Lung (tissue), 12 donors: Measurements from ENCODE around the gene ACLY. TPM values are rescaled to one million over a fixed set of nuclear protein-coding genes. Genes with fewer than 3 reads are reported as not detected.

Experiments
- ATAC-seq: fragments of 200-7000 bp; cut with Tn5 transposase; one replicate; pipeline ENCODE4 v1.9.1; 2020; ENCODE audit warnings: moderate number of reproducible peaks; ENCODE audit not compliant: insufficient read depth, low FRiP score
- DNase-seq, 3 donors: peaks; one replicate each; pipeline ENCODE4 v3.0.0-alpha.2; 2013 to 2017
- H3K27ac ChIP-seq, 2 donors: one replicate each; pipeline ENCODE4 v1.5.1; 2013; ENCODE audit warnings: mild to moderate bottlenecking in 2 of 2, moderate library complexity in 2 of 2, control low read depth in 1 of 2, inconsistent platforms in 1 of 2, low read depth in 1 of 2, low read length in 1 of 2
- H3K27me3 ChIP-seq, 3 donors: one replicate each; pipeline ENCODE4 v1.5.1; 2013; ENCODE audit warnings: low read length in 2 of 3; ENCODE audit not compliant: control insufficient read depth in 3 of 3, insufficient read depth in 3 of 3
- H3K36me3 ChIP-seq, 4 donors: one replicate each; pipeline ENCODE4 v1.5.1; 2013; ENCODE audit warnings: low read length in 4 of 4, mild to moderate bottlenecking in 1 of 4, moderate library complexity in 1 of 4; ENCODE audit not compliant: control insufficient read depth in 4 of 4, insufficient read depth in 4 of 4
- H3K4me1 ChIP-seq, 5 donors: one replicate each; pipeline ENCODE4 v1.5.1; 2013; ENCODE audit warnings: low read length in 5 of 5, mild to moderate bottlenecking in 2 of 5, moderate library complexity in 1 of 5; ENCODE audit not compliant: control insufficient read depth in 5 of 5, insufficient read depth in 5 of 5
- H3K4me3 ChIP-seq: one replicate; pipeline ENCODE4 v1.5.1; 2013; ENCODE audit warnings: mild to moderate bottlenecking, control low read depth, moderate library complexity
- H3K9ac ChIP-seq, 2 donors: one replicate each; pipeline ENCODE4 v1.5.1; 2013; ENCODE audit warnings: low read length in 2 of 2, control low read depth in 1 of 2; ENCODE audit not compliant: insufficient read depth in 1 of 2
- H3K9me3 ChIP-seq, 4 donors: one replicate each; pipeline ENCODE4 v1.5.1; 2013; ENCODE audit warnings: low read length in 3 of 4, mild to moderate bottlenecking in 1 of 4, moderate library complexity in 1 of 4; ENCODE audit not compliant: control insufficient read depth in 4 of 4, insufficient read depth in 3 of 4
- WGBS, 2 donors: extraction: QIAGEN DNeasy Blood & Tissue Kit; methylation state at CpG; one replicate each; pipeline ENCODE4 v1.1.7; 2013; 5-methylcytosine and 5-hydroxymethylcytosine counted together
- polyA plus RNA-seq, 2 donors: library from polyadenylated mRNA; stranded (reverse); fragments of 200-250 nt; gene quantifications; one replicate each; pipeline ENCODE4 v1.2.1, GENCODE V29; 2013
- total RNA-seq, 2 donors: library from RNA; depleted of rRNA in 1 of 2; stranded (reverse); fragments of >200 nt in 1 of 2; gene quantifications; one replicate each; pipeline ENCODE4 v1.2.1, GENCODE V29; 2014 to 2021
- TF ChIP-seq, protein P1 (sequence below): IDR thresholded peaks from 2 replicates; pipeline ENCODE4 v1.5.1; 2012; ENCODE audit warnings: mild to moderate bottlenecking; ENCODE audit errors: control extremely low read depth, extremely low read depth
- donor health status: control.
- donor health status: control.
- donor health status: Bipolar disorder and iron deficiency.
- donor health status: healthy.
- donor health status: DM: yes; HTN: yes; CAD: no.

The ACLY gene
- total and polyA plus RNA-seq, 4 donors = 27.5 to 158 (median 79.0) TPM

DNA sequence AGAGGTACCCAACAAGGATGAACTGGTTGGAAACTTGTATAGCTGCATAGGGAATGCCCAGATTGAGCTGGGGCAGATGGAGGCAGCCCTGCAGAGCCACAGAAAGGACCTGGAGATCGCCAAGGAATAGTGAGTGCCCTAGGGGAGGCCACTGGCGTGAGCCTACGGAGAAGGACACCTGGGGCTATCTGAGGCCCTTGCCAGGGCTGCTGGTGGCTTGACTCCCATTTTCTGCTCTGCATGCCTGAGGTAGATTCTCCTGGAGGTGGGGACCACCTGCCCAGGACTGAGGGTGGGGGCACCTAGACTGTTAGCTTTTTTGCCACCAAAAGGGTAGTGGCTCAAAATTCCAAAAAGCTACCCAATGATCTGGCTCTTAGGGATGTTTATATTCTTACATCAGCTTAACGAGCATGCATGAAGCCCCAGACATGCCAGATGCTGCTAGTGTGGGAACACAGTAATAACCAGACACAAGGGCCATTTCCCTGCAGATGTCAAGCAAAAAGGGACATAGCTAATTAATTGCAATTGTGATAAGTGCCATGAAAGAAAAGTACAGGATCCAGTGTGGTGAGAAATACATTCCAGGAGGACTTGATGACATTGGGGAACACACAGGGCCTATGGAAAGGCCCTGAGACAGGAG is 20.4 kb upstream of the ACLY start:
- 90 to 96% methylated on average over 4 of the region's 4 CpGs for WGBS, 2 donors
- Histone ChIP-seq H3K4me1 (no peaks in the 10 kb centered on the region), H3K4me3 (no peak overlapping the region), H3K27me3 (no peaks in the 10 kb centered on the region), H3K36me3 (peaks cover 0 to 11% (median 3%) of the 10 kb centered on the region in 4 donors), H3K9me3 (no peaks in the 10 kb centered on the region), H3K27ac (no peak overlapping the region), H3K9ac (no peak overlapping the region)
- TF ChIP-seq, protein P1, sequence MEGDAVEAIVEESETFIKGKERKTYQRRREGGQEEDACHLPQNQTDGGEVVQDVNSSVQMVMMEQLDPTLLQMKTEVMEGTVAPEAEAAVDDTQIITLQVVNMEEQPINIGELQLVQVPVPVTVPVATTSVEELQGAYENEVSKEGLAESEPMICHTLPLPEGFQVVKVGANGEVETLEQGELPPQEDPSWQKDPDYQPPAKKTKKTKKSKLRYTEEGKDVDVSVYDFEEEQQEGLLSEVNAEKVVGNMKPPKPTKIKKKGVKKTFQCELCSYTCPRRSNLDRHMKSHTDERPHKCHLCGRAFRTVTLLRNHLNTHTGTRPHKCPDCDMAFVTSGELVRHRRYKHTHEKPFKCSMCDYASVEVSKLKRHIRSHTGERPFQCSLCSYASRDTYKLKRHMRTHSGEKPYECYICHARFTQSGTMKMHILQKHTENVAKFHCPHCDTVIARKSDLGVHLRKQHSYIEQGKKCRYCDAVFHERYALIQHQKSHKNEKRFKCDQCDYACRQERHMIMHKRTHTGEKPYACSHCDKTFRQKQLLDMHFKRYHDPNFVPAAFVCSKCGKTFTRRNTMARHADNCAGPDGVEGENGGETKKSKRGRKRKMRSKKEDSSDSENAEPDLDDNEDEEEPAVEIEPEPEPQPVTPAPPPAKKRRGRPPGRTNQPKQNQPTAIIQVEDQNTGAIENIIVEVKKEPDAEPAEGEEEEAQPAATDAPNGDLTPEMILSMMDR = no peak
- DNase-seq = no peak
- no peak for ATAC-seq

DNA sequence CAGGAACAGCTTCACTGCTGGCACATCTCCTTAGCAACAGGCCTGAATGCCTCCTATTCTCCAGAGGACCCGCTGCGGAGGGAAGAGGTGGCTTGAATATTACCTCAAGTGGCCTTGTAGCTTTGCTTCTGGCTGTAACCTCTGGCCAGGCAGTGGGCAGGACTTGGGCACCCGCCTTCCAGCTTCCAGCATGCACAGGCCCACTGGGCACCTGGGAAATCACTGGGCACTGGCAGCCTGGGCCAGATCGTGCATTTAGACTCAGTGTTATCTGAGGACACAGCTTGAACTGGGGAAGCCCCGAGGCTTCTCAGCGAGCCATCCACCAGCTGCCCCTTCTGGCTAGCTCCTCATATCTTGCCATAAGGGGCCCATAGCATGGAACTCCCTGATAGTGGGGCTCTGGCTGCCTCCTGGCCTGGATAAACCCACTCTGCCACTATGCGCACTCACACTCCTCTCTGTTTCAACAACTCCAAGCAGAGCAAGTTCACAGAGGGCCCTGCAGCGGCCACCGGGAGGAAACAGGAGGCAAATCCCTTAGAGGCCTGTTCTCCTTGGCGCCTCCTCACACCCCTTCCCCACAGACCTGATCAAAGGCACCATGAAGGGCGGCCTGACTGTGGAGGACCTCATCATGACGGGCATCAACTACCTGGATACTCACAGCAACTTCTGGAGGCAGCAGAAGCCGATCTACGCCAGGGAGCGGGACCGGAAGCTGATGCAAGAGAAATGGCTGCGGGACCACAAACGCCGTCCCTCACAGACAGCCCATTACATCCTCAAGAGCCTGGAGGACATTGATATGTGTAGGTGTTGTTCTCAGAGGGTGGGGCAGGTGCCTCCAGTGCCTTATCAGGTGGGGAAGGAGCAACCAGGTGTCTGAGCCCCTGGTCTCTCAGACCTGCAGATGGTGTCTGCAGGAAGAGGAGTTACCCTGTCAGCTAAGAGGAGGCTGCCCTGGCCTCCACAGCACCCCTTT is 19.5 kb upstream of the ACLY start:
- no peaks in the 10 kb centered on the region for H3K27me3 ChIP-seq
- peaks cover 0 to 11% (median 3%) of the 10 kb centered on the region in 4 donors for H3K36me3 ChIP-seq
- H3K4me3 ChIP-seq = no peak overlapping the region
- no peak overlapping the region for H3K9ac ChIP-seq
- WGBS, 2 donors = 92 to 96% methylated on average over 19 of the region's 19 CpGs
- TF ChIP-seq, protein P1 = no peak
- ATAC-seq (no peak), DNase-seq (no peak)
- H3K27ac ChIP-seq = no peak overlapping the region
- no peaks in the 10 kb centered on the region for H3K9me3 ChIP-seq
- H3K4me1 ChIP-seq = no peaks in the 10 kb centered on the region

DNA sequence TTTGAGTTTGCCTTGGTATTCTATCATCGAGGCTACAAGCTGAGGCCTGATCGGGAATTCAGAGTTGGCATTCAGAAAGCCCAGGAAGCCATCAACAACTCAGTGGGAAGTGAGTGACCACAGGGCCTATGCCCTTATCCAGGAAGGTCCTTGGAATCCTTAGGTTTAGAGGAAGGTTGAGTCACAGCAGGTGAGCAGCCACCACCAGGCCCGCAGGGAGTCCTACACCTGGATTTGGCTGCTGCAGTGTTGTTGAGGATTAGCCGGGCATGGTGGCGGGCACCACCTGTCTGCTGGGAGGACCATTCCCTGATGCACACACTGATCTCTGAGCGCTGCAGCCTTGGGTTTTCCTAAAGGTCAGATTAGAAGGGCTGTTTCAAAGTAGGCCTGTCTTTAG is 16.9 kb upstream of the ACLY start:
- peaks cover 0 to 11% (median 3%) of the 10 kb centered on the region in 4 donors for H3K36me3 ChIP-seq
- H3K9me3 ChIP-seq = no peaks in the 10 kb centered on the region
- no peak overlapping the region for H3K4me3 ChIP-seq
- no peak for DNase-seq
- peaks cover 0 to 6% (median 0%) of the 10 kb centered on the region in 5 donors for H3K4me1 ChIP-seq
- no peak overlapping the region for H3K9ac ChIP-seq
- H3K27me3 ChIP-seq = no peaks in the 10 kb centered on the region
- 97 to 98% methylated on average over 6 of the region's 6 CpGs for WGBS, 2 donors
- no peak for ATAC-seq
- TF ChIP-seq, protein P1 = no peak
- H3K27ac ChIP-seq = no peak overlapping the region
